IMR-90 (cell line): ENCODE data around the gene DGKG. TPM values are rescaled to one million over a fixed set of nuclear protein-coding genes. Genes with fewer than 3 reads are reported as not detected.

Experiments used
- ATAC-seq: fragments of 200-7000 bp; cut with Tn5 transposase; 2 replicates; pipeline ENCODE4 v1.9.1; 2020; ENCODE audit warnings: low read depth, mild to moderate bottlenecking, moderate library complexity
- BruUV-seq: library from RNA; stranded (reverse); fragments of 400-500 nt; replicated peaks from 2 replicates; lab custom pipeline; 2021; lab: Mats Ljungman, UMichigan
- CTCF ChIA-PET: fragments of 300-600 bp; formaldehyde crosslinking; extraction: SDS; loops from one replicate; lab custom pipeline; 2021; ENCODE audit warnings: antibody characterized with exemption; lab: Yijun Ruan, JAX
- POLR2A ChIA-PET: fragments of 300-600 bp; sonication (Branson Sonifier 250); formaldehyde crosslinking; loops from one replicate; lab custom pipeline; 2022; ENCODE audit warnings: antibody characterized with exemption; ENCODE audit not compliant: unreplicated experiment; lab: Charles Lee
- DNase-seq: peaks from one replicate; pipeline ENCODE4 v3.0.0; 2013
- H2AFZ ChIP-seq: replicated peaks from 2 replicates; pipeline ENCODE3; 2013; ENCODE audit warnings: low read length, mild to moderate bottlenecking; ENCODE audit not compliant: poor library complexity
- H2AK5ac ChIP-seq: 2 replicates; pipeline ENCODE4 v1.6.1; 2013; ENCODE audit warnings: low read depth, low read length, inconsistent platforms
- H2AK9ac ChIP-seq: replicated peaks from 2 replicates; pipeline ENCODE3; 2013; ENCODE audit warnings: mild to moderate bottlenecking, low read depth, low read length, moderate library complexity; ENCODE audit not compliant: poor library complexity
- H2BK120ac ChIP-seq: 2 replicates; pipeline ENCODE4 v1.6.1; 2013; ENCODE audit warnings: low read depth, low read length, inconsistent platforms
- H2BK15ac ChIP-seq: 3 replicates; pipeline ENCODE4 v1.6.1; 2013; ENCODE audit warnings: low read depth, low read length, inconsistent platforms
- H2BK20ac ChIP-seq: 2 replicates; pipeline ENCODE4 v1.6.1; 2013; ENCODE audit warnings: low read depth, mild to moderate bottlenecking, inconsistent platforms, low read length, moderate library complexity
- H2BK5ac ChIP-seq: 2 replicates; pipeline ENCODE4 v1.6.1; 2013; ENCODE audit warnings: mild to moderate bottlenecking, low read depth, low read length, inconsistent platforms; ENCODE audit not compliant: poor library complexity, severe bottlenecking
- H3K14ac ChIP-seq: replicated peaks from 2 replicates; pipeline ENCODE4 v1.6.1; 2013; ENCODE audit warnings: low read depth, low read length, inconsistent platforms
- H3K18ac ChIP-seq: 2 replicates; pipeline ENCODE4 v1.6.1; 2013; ENCODE audit warnings: low read depth, low read length, control low read depth
- H3K23ac ChIP-seq: 2 replicates; pipeline ENCODE4 v1.6.1; 2013; ENCODE audit warnings: low read depth, low read length, inconsistent platforms
- H3K27ac ChIP-seq: 2 replicates; pipeline ENCODE4 v1.5.1; 2013; ENCODE audit warnings: mild to moderate bottlenecking, control low read depth, low read length; ENCODE audit not compliant: insufficient read depth
- H3K27me3 ChIP-seq: 2 replicates; pipeline ENCODE4 v1.6.1; 2013; ENCODE audit warnings: low read length; ENCODE audit not compliant: control insufficient read depth, insufficient read depth
- H3K36me3 ChIP-seq: 2 replicates; pipeline ENCODE4 v1.6.1; 2013; ENCODE audit warnings: low read length, mixed read lengths; ENCODE audit not compliant: control insufficient read depth, insufficient read depth
- H3K4ac ChIP-seq: 2 replicates; pipeline ENCODE4 v1.6.1; 2013; ENCODE audit warnings: low read depth, low read length, inconsistent platforms
- H3K4me1 ChIP-seq: 2 replicates; pipeline ENCODE4 v1.6.1; 2013; ENCODE audit warnings: low read length, mixed read lengths; ENCODE audit not compliant: control insufficient read depth, insufficient read depth
- H3K4me2 ChIP-seq: 2 replicates; pipeline ENCODE4 v1.6.1; 2013; ENCODE audit warnings: low read depth, mild to moderate bottlenecking, control low read depth, low read length, moderate library complexity
- H3K4me3 ChIP-seq: 2 replicates; pipeline ENCODE4 v1.5.1; 2013; ENCODE audit warnings: low read depth, mild to moderate bottlenecking, control low read depth, low read length, moderate library complexity; ENCODE audit not compliant: insufficient read depth
- H3K56ac ChIP-seq: 2 replicates; pipeline ENCODE4 v1.6.1; 2013; ENCODE audit warnings: low read length, inconsistent platforms; ENCODE audit not compliant: insufficient read depth; ENCODE audit errors: extremely low read depth
- H3K79me1 ChIP-seq, 2 experiments: 2 replicates each; pipeline ENCODE4 v1.6.1; 2013; ENCODE audit warnings: low read length in 2 of 2, inconsistent platforms in 1 of 2, low read depth in 1 of 2
- H3K9ac ChIP-seq: 2 replicates; pipeline ENCODE4 v1.6.1; 2013; ENCODE audit warnings: low read depth, low read length, control low read depth
- H3K9me1 ChIP-seq: 2 replicates; pipeline ENCODE4 v1.6.1; 2013; ENCODE audit warnings: low read length, inconsistent platforms; ENCODE audit not compliant: insufficient read depth
- H3K9me3 ChIP-seq: 2 replicates; pipeline ENCODE4 v1.6.1; 2013; ENCODE audit warnings: low read length; ENCODE audit not compliant: control insufficient read depth, insufficient read depth
- H4K20me1 ChIP-seq: 2 replicates; pipeline ENCODE4 v1.6.1; 2013; ENCODE audit warnings: low read length, inconsistent platforms; ENCODE audit not compliant: insufficient read depth
- H4K5ac ChIP-seq: 2 replicates; pipeline ENCODE4 v1.6.1; 2013; ENCODE audit warnings: mild to moderate bottlenecking, low read depth, low read length, control low read depth
- H4K8ac ChIP-seq, 2 experiments: 2 replicates each; pipeline ENCODE4 v1.6.1; 2013; ENCODE audit warnings: low read depth in 2 of 2, low read length in 2 of 2, control low read depth in 1 of 2, inconsistent platforms in 1 of 2
- H4K91ac ChIP-seq: 2 replicates; pipeline ENCODE4 v1.6.1; 2013; ENCODE audit warnings: low read depth, low read length, inconsistent platforms; ENCODE audit not compliant: insufficient read depth
- CHD1 ChIP-seq: IDR thresholded peaks from 2 replicates; pipeline ENCODE4 v1.6.1; 2012; ENCODE audit warnings: low read depth, low read length, improper control_type of control experiment
- ELK1 ChIP-seq: fragments of 150-350 bp; IDR thresholded peaks from 2 replicates; pipeline ENCODE4 v1.6.1; 2016; ENCODE audit warnings: low read depth, mild to moderate bottlenecking, low read length, moderate library complexity, borderline replicate concordance
- FOS ChIP-seq: fragments of 150-350 bp; IDR thresholded peaks from 2 replicates; pipeline ENCODE4 v1.6.1; 2016; ENCODE audit warnings: low read depth, low read length
- MAFK ChIP-seq: IDR thresholded peaks from 2 replicates; pipeline ENCODE4 v1.6.1; 2012; ENCODE audit warnings: low read depth, low read length, improper control_type of control experiment
- MAZ ChIP-seq: IDR thresholded peaks from 2 replicates; pipeline ENCODE4 v1.6.1; 2012; ENCODE audit warnings: low read depth, mild to moderate bottlenecking, low read length, improper control_type of control experiment, moderate library complexity, borderline replicate concordance
- MXI1 ChIP-seq: IDR thresholded peaks from 2 replicates; pipeline ENCODE4 v1.6.1; 2012; ENCODE audit warnings: low read depth, mild to moderate bottlenecking, low read length, moderate library complexity, borderline replicate concordance
- RFX5 ChIP-seq: IDR thresholded peaks from 2 replicates; pipeline ENCODE4 v1.8.0; 2012; ENCODE audit warnings: low read depth, mild to moderate bottlenecking, low read length, moderate library complexity
- SMC3 ChIP-seq: fragments of 150-350 bp; IDR thresholded peaks from 2 replicates; pipeline ENCODE4 v1.6.1; 2016; ENCODE audit warnings: low read depth, mild to moderate bottlenecking, antibody characterized with exemption, low read length, moderate library complexity
- USF2 ChIP-seq: fragments of 150-350 bp; IDR thresholded peaks from 2 replicates; pipeline ENCODE4 v1.6.1; 2017; ENCODE audit warnings: mild to moderate bottlenecking, antibody characterized with exemption, low read length, low read depth
- WGBS, 2 experiments: methylation state at CpG; one replicate each; pipeline versions ENCODE4 v1.1.5 to v1.1.7; 2013; ENCODE audit warnings: missing lambda C conversion rate in 2 of 2; ENCODE audit not compliant: insufficient read length in 1 of 2; ENCODE audit errors: extremely low coverage in 2 of 2; 5-methylcytosine and 5-hydroxymethylcytosine counted together
- dilution Hi-C: fragments of 300-500 bp; cut with HindIII; formaldehyde crosslinking; loops from one replicate; pipeline ENCODE4 v1.14.3; 2018; ENCODE audit warnings: low sequenced_read_pairs; ENCODE audit not compliant: unreplicated experiment
- in situ Hi-C: fragments of 300-500 bp; cut with MboI; formaldehyde crosslinking; loops from 3 replicates; pipeline ENCODE4 v1.14.3; 2019; ENCODE audit warnings: low sequenced_read_pairs, inconsistent platforms, mixed read lengths
- intact Hi-C: fragments of 100-400 bp; cut with micrococcal nuclease; formaldehyde crosslinking; loops from 2 replicates; pipeline ENCODE4 v1.10.0; 2022
- polyA plus RNA-seq, 3 experiments: library from polyadenylated mRNA; depleted of rRNA; stranded (reverse); fragments of >200 nt; gene quantifications; 2 replicates each; pipeline ENCODE4 v1.2.3, GENCODE V29; 2012; ENCODE audit warnings: low replicate concordance in 1 of 3
- total RNA-seq: library from RNA; depleted of rRNA; stranded (reverse); fragments of >200 nt; gene quantifications from 2 replicates; pipeline ENCODE4 v1.2.3, GENCODE V29; 2012

The DGKG gene
- total and polyA plus RNA-seq, 2 of the 4 experiments (the other 2 are of a cell fraction): 1.2 to 4.1 TPM

- POLR2A ChIA-PET: no interaction called here
- in situ Hi-C loops: no loop called here
- H3K4me1 ChIP-seq: peaks cover 3% of the 10 kb centered on the region; the same call in 1 of the 2 replicates
Measured at GRCh38 chr3:186162221-186162620, 199.8 kb downstream of the DGKG start.

More at GRCh38 chr3:186162221-186162620, 199.8 kb downstream of the DGKG start:
- intact Hi-C loops: no loop called here
- Histone ChIP-seq H2AK9ac (no peak overlapping the region), H3K18ac (no peak overlapping the region), H2BK15ac (no peak overlapping the region), H3K27ac (no peak overlapping the region), H3K4me2 (no peak overlapping the region), H4K91ac (no peak overlapping the region), H3K9me3 (no peaks in the 10 kb centered on the region), H3K23ac (no peak overlapping the region), H4K5ac (no peak overlapping the region), H3K27me3 (peaks cover 32% of the 10 kb centered on the region), H3K9ac (no peak overlapping the region), H3K4me3 (no peak overlapping the region), H2AFZ (no peak overlapping the region), H2AK5ac (no peak overlapping the region), H3K14ac (no peak overlapping the region), H4K8ac (no peak overlapping the region), H3K9me1 (no peaks in the 10 kb centered on the region; the same call in 1 of the 2 replicates), H4K20me1 (no peaks in the 10 kb centered on the region), H2BK120ac (no peak overlapping the region), H3K79me1 (no peaks in the 10 kb centered on the region), H2BK5ac (no peak overlapping the region), H3K36me3 (no peaks in the 10 kb centered on the region), H3K4ac (no peak overlapping the region), H3K56ac (no peak overlapping the region), H2BK20ac (no peak overlapping the region)
- dilution Hi-C loops: no loop called here
- no peak for DNase-seq
- 83% methylated on average over 1 of the region's 6 CpGs; no CpG with 5 or more reads in 1 of the 2 experiments for WGBS, 2 experiments
- no TSS peak for BruUV-seq
- TF ChIP-seq FOS: no peak
- TF ChIP-seq CHD1: no peak
- TF ChIP-seq MAFK: no peak
- TF ChIP-seq MAZ: no peak
- TF ChIP-seq RFX5: no peak
- no peak for TF ChIP-seq MXI1
- no peak for TF ChIP-seq ELK1
- TF ChIP-seq SMC3: no peak
- TF ChIP-seq USF2: no peak
- CTCF ChIA-PET: no interaction called here
- no peak for ATAC-seq
